ENCODE data around the gene ZNF865.
"Not testable (repeated sequence)": the region's sequence is repeated elsewhere in the genome, so short reads cannot be mapped to it uniquely, and the experiment has no call there.

Gene ZNF865

GRCh38 chr19:55605637-55606470, at the start of gene ZNF865:
Gene ZNF865 (plus strand): TSS chr19:55605647. CDS start chr19:55613619, 7,972 bp downstream.
- in situ Hi-C loops (cut with MboI; ENCODE audit: low sequenced_read_pairs, unreplicated experiment): no loop called here
- TF ChIP-seq CTCF (IDR thresholded peaks at IDR 0.05; ENCODE audit: borderline replicate concordance, control extremely low read depth, extremely low read depth, insufficient read depth, missing control alignments): peak; percentile 77

GRCh38 chr19:55559684-55560083, 45.8 kb upstream of the ZNF865 start:
- no peak for DNase-seq (ENCODE audit: low spot score)
- in situ Hi-C loops (cut with MboI; ENCODE audit: low sequenced_read_pairs, unreplicated experiment): no loop called here

More at GRCh38 chr19:55605637-55606470, at the start of gene ZNF865:
- DNase-seq (ENCODE audit: low spot score): peak; percentile 78

GRCh38 chr19:55563261-55563690, 42.2 kb upstream of the ZNF865 start:
- DNase-seq (ENCODE audit: low spot score): no peak
- in situ Hi-C loops (cut with MboI; ENCODE audit: low sequenced_read_pairs, unreplicated experiment): no loop called here
- TF ChIP-seq CTCF (IDR thresholded peaks at IDR 0.05; ENCODE audit: borderline replicate concordance, control extremely low read depth, extremely low read depth, insufficient read depth, missing control alignments): no peak

More at GRCh38 chr19:55559684-55560083, 45.8 kb upstream of the ZNF865 start:
- no peak for TF ChIP-seq CTCF (IDR thresholded peaks at IDR 0.05; ENCODE audit: borderline replicate concordance, control extremely low read depth, extremely low read depth, insufficient read depth, missing control alignments)

- in situ Hi-C loops (cut with MboI; ENCODE audit: low sequenced_read_pairs, unreplicated experiment): no loop called here
- DNase-seq (ENCODE audit: low spot score): no peak
- no peak for TF ChIP-seq CTCF (IDR thresholded peaks at IDR 0.05; ENCODE audit: borderline replicate concordance, control extremely low read depth, extremely low read depth, insufficient read depth, missing control alignments)
Measured at GRCh38 chr19:55566823-55567222, 38.6 kb upstream of the ZNF865 start.

- no peak for TF ChIP-seq CTCF (IDR thresholded peaks at IDR 0.05; ENCODE audit: borderline replicate concordance, control extremely low read depth, extremely low read depth, insufficient read depth, missing control alignments)
- DNase-seq (ENCODE audit: low spot score): no peak
- in situ Hi-C loops (cut with MboI; ENCODE audit: low sequenced_read_pairs, unreplicated experiment): no loop called here
Measured at GRCh38 chr19:55567708-55568328, 37.6 kb upstream of the ZNF865 start.

GRCh38 chr19:55569477-55569876, 36.0 kb upstream of the ZNF865 start:
- DNase-seq (ENCODE audit: low spot score); in situ Hi-C loops (cut with MboI; ENCODE audit: low sequenced_read_pairs, unreplicated experiment): not testable (repeated sequence)

GRCh38 chr19:55573929-55574328, 31.5 kb upstream of the ZNF865 start:
- DNase-seq (ENCODE audit: low spot score); in situ Hi-C loops (cut with MboI; ENCODE audit: low sequenced_read_pairs, unreplicated experiment): not testable (repeated sequence)
